ENCODE data around the gene OPN1SW.

DNA sequence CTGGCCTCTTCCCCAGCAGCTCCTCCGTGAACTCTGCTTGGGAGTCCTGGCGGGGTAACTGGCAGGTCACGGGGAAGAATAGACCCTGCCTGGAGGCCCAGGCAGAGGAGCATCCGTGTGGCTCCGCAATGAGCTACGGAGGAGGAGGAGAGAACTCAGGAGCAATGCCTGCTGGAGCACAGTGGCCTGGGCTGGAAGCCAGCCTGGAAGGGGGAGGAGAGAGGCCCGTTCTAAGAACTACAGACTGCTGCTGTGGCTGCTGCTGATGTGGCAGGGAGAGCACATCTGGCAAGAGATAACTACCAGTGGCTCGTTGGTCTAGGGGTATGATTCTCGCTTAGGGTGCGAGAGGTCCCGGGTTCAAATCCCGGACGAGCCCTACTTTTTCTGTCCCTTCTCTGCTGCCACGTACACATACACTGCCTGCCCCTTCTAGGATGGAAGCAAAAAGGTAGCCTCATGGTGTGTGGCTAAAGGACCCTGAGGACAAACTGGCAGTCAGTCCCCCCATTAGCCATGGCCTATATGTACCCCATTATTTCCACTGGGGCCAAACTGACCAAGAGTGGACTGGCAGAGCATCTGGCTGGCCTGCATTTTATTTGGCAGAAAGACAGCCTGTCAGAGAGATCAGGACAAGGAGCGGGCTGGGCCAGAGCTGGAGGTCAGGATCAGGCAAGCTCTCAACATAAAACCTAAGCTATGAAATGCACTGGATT is 7.7 kb upstream of the OPN1SW start:
- no peak for TF ChIP-seq POLR2A (IDR thresholded peaks at IDR 0.05; ENCODE audit: low read length)
- no peak for TF ChIP-seq GATA1 (IDR thresholded peaks at IDR 0.05; ENCODE audit: low read depth, low read length)
